22Rv1 (cell line): Measurements from ENCODE around the gene TMEM139.
A peak's percentile ranks its signal among the peaks of the same experiment; 100 is the strongest.

ENCODE experiments used
- H3K27ac ChIP-seq: fragments of 450-650 bp; 2 replicates; pipeline ENCODE4 v1.5.1; 2017
- ZFX ChIP-seq: fragments of 450-650 bp; IDR thresholded peaks from 2 replicates; pipeline ENCODE4 v1.6.1; 2017; ENCODE audit warnings: antibody characterized with exemption, borderline replicate concordance
- TF ChIP-seq, protein P1 (sequence below): fragments of 450-650 bp; IDR thresholded peaks from 2 replicates; pipeline ENCODE4 v1.5.1; 2017; ENCODE audit warnings: mild to moderate bottlenecking

The TMEM139 gene

DNA sequence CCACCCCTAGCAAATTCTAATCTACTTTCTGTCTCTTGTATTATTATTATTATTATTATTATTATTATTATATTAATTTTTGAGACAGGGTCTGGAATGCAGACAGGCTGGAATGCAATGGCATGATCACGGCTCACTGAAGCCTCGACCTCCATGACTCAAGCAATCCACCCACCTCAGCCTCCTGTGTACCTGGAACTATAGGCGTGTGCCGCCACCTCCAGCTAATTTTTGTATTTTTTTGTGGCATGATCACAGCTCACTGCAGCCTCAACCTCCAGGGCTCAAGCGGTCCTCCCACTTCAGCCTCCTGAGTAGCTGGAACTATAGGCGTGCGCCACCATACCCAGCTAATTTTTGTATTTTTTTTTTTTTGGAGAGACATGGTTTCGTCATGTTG is 2.6 kb upstream of the TMEM139 start:
- H3K27ac ChIP-seq, result no peak overlapping the region
- TF ChIP-seq, protein P1, sequence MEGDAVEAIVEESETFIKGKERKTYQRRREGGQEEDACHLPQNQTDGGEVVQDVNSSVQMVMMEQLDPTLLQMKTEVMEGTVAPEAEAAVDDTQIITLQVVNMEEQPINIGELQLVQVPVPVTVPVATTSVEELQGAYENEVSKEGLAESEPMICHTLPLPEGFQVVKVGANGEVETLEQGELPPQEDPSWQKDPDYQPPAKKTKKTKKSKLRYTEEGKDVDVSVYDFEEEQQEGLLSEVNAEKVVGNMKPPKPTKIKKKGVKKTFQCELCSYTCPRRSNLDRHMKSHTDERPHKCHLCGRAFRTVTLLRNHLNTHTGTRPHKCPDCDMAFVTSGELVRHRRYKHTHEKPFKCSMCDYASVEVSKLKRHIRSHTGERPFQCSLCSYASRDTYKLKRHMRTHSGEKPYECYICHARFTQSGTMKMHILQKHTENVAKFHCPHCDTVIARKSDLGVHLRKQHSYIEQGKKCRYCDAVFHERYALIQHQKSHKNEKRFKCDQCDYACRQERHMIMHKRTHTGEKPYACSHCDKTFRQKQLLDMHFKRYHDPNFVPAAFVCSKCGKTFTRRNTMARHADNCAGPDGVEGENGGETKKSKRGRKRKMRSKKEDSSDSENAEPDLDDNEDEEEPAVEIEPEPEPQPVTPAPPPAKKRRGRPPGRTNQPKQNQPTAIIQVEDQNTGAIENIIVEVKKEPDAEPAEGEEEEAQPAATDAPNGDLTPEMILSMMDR, result no peak
- no peak for TF ChIP-seq ZFX

DNA sequence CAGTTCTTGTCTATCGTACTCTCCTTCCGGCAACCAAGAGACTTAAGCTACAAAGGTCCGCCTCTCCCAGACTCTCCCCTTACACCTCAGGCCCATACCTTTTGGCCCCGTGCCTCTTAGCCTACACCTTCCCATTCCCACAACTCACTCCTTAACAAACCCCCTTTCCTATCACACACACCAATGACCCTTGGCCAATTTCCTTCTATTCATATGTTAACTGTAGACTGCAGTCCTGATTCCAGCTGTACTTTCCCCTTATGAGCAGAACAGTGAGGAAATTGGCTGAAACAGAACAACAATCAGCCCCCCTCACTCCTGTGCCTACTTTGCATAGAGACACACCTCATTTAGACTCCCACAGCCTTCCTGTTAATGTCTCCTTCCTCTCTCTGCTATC is 1.4 kb upstream of the TMEM139 start:
- TF ChIP-seq ZFX, result no peak
- TF ChIP-seq, protein P1, result no peak
- H3K27ac ChIP-seq, result no peak overlapping the region

DNA sequence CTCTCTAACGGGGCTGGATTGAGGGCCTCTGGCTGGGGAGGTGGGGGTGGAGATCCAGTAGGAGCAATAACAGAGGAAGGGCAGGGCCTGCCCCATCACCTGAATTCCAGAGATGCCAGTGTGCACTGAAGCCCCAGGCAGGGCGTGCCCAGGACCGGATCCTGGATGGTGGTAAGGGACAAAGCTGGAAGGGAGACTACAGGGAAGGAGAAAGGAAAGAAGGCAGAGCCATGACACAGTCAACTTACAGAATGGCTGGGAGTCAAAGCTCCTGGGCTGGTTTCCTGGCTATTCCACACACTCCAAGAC is 666 bp downstream of the TMEM139 start:
- no peak for TF ChIP-seq ZFX
- TF ChIP-seq, protein P1, result no peak
- no peak overlapping the region for H3K27ac ChIP-seq

DNA sequence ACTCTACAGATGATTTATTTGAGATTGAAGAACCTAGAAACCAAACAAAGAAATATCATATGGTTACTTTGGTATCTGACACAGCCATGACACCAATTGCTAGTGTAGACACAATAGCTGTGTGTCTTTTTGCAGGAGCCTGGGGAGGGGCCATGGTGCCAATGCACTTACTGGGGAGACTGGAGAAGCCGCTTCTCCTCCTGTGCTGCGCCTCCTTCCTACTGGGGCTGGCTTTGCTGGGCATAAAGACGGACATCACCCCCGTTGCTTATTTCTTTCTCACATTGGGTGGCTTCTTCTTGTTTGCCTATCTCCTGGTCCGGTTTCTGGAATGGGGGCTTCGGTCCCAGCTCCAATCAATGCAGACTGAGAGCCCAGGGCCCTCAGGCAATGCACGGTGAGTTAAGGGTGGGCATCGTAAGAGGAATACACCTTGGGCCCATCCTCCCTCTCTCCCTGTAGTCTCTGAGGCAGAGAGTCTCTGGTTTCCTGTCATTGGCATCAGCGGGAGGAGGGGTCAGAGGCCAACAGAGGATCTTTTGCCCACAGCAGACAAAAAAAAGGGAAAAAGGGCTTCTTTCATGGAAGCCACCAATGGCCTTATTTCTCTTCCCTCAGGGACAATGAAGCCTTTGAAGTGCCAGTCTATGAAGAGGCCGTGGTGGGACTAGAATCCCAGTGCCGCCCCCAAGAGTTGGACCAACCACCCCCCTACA is 1.2 kb downstream of the TMEM139 start:
- TF ChIP-seq, protein P1, result no peak
- no peak for TF ChIP-seq ZFX
- no peak overlapping the region for H3K27ac ChIP-seq

DNA sequence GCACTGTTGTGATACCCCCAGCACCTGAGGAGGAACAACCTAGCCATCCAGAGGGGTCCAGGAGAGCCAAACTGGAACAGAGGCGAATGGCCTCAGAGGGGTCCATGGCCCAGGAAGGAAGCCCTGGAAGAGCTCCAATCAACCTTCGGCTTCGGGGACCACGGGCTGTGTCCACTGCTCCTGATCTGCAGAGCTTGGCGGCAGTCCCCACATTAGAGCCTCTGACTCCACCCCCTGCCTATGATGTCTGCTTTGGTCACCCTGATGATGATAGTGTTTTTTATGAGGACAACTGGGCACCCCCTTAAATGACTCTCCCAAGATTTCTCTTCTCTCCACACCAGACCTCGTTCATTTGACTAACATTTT is 1.7 kb downstream of the TMEM139 start:
- no peak overlapping the region for H3K27ac ChIP-seq

DNA sequence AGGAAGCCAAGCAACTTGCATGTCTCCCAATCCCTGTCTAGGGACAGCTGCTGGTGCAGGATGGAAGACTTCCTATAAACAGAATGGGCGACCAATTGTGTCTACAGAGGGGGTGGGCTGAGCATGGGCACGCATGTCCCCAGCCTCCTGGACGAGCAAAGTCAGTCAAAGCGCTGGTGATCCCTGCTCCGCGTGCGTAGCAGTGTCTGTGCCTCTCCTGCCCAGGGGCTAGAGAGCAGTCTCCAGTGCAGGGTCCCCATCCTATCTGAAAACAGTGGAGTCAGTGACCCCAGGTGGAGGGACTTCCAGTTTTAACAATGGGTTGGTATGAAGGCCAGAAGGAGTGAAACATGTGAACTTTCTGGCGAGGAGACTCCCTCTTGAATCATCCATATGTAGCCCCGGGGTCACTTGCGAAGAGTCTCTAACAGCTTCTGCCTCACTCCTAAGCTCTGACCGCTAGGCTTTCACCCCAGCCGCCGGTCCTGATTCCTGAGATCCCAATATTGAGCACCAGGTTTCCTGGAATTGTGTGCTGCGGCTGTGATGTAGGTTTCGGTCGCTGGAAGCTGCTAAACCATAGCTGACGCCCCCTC is 2.7 kb downstream of the TMEM139 start:
- peak overlapping the region; percentile 79 for H3K27ac ChIP-seq
- no peak for TF ChIP-seq ZFX
- TF ChIP-seq, protein P1, result no peak

More for the DNA sequence above, 1.7 kb downstream of the TMEM139 start:
- TF ChIP-seq ZFX, result no peak
- TF ChIP-seq, protein P1, result no peak
